Calu3 (cell line): Measurements from ENCODE around the gene TBC1D32. TPM values are rescaled to one million over a fixed set of nuclear protein-coding genes. Genes with fewer than 3 reads are reported as not detected.
"Not testable (repeated sequence)": the region's sequence is repeated elsewhere in the genome, so short reads cannot be mapped to it uniquely, and the experiment has no call there.

Experiments
- BruUV-seq: library from RNA; stranded (reverse); fragments of 400-500 nt; replicated peaks from 2 replicates; lab custom pipeline; 2021; lab: Mats Ljungman, UMichigan
- CTCF ChIA-PET: fragments of 300-600 bp; sonication (Branson Sonifier 250); formaldehyde crosslinking; loops from one replicate; lab custom pipeline; 2022; ENCODE audit warnings: antibody characterized with exemption; lab: Charles Lee
- DNase-seq: peaks from one replicate; pipeline ENCODE4 v3.0.0; 2022
- H3K27ac Mint-ChIP-seq: one replicate; pipeline ENCODE4 v1.8.0; 2022; ENCODE audit warnings: mixed read lengths; ENCODE audit not compliant: unreplicated experiment
- H3K27me3 Mint-ChIP-seq: one replicate; pipeline ENCODE4 v1.8.0; 2022; ENCODE audit warnings: mixed read lengths; ENCODE audit not compliant: unreplicated experiment
- H3K36me3 Mint-ChIP-seq: one replicate; pipeline ENCODE4 v1.8.0; 2022; ENCODE audit warnings: mild to moderate bottlenecking, moderate library complexity, mixed read lengths; ENCODE audit not compliant: insufficient read depth, unreplicated experiment
- H3K4me1 Mint-ChIP-seq: one replicate; pipeline ENCODE4 v1.8.0; 2022; ENCODE audit warnings: mild to moderate bottlenecking, low read depth, mixed read lengths; ENCODE audit not compliant: unreplicated experiment
- H3K4me3 Mint-ChIP-seq: one replicate; pipeline ENCODE4 v1.8.0; 2022; ENCODE audit warnings: mild to moderate bottlenecking, low read depth, moderate library complexity, mixed read lengths; ENCODE audit not compliant: unreplicated experiment
- H3K9me3 Mint-ChIP-seq: one replicate; pipeline ENCODE4 v1.8.0; 2022; ENCODE audit warnings: low read depth, mixed read lengths; ENCODE audit not compliant: unreplicated experiment
- intact Hi-C: fragments of 100-400 bp; cut with micrococcal nuclease; formaldehyde crosslinking; loops from one replicate; pipeline ENCODE4 v1.10.0; 2022; ENCODE audit not compliant: unreplicated experiment
- total RNA-seq: library from RNA; stranded (reverse); gene quantifications from 2 replicates; pipeline ENCODE4 v1.2.3, GENCODE V29; 2022
- TF ChIP-seq, protein P1 (sequence below): fragments of 200-600 bp; IDR thresholded peaks from one replicate; pipeline ENCODE4 v1.8.0; 2022; ENCODE audit warnings: antibody characterized with exemption; ENCODE audit not compliant: unreplicated experiment

The TBC1D32 gene
- total RNA-seq, 1 experiment from 2014 or later: 8.9 TPM

DNA sequence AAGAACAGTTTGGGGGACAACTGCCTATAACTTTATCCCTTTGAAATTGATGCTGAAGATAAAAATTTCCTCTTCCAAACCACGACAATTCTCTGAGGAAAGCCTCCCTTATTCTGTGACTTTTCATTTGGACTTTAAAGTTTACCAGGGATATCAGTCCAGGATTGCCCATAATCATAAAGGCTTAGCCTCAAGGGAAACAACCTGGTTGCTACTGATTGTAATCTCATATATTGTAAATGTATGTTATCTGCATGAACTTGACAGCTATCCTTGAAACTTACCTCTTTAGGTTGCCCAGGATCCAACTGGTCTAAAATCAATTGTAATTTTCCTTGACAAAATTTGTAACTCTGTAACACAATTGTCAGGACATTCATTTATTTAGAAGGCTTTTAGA is 23.8 kb downstream of the TBC1D32 start:
- Mint-ChIP-seq H3K36me3 (no peaks in the 10 kb centered on the region), H3K27ac (no peak overlapping the region), H3K4me1 (no peaks in the 10 kb centered on the region), H3K9me3 (no peaks in the 10 kb centered on the region), H3K4me3 (no peak overlapping the region), H3K27me3 (no peaks in the 10 kb centered on the region)
- TF ChIP-seq, protein P1, sequence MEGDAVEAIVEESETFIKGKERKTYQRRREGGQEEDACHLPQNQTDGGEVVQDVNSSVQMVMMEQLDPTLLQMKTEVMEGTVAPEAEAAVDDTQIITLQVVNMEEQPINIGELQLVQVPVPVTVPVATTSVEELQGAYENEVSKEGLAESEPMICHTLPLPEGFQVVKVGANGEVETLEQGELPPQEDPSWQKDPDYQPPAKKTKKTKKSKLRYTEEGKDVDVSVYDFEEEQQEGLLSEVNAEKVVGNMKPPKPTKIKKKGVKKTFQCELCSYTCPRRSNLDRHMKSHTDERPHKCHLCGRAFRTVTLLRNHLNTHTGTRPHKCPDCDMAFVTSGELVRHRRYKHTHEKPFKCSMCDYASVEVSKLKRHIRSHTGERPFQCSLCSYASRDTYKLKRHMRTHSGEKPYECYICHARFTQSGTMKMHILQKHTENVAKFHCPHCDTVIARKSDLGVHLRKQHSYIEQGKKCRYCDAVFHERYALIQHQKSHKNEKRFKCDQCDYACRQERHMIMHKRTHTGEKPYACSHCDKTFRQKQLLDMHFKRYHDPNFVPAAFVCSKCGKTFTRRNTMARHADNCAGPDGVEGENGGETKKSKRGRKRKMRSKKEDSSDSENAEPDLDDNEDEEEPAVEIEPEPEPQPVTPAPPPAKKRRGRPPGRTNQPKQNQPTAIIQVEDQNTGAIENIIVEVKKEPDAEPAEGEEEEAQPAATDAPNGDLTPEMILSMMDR: no peak
- no peak for DNase-seq
- intact Hi-C loops: no loop called here
- no TSS peak for BruUV-seq
- CTCF ChIA-PET: no interaction called here

DNA sequence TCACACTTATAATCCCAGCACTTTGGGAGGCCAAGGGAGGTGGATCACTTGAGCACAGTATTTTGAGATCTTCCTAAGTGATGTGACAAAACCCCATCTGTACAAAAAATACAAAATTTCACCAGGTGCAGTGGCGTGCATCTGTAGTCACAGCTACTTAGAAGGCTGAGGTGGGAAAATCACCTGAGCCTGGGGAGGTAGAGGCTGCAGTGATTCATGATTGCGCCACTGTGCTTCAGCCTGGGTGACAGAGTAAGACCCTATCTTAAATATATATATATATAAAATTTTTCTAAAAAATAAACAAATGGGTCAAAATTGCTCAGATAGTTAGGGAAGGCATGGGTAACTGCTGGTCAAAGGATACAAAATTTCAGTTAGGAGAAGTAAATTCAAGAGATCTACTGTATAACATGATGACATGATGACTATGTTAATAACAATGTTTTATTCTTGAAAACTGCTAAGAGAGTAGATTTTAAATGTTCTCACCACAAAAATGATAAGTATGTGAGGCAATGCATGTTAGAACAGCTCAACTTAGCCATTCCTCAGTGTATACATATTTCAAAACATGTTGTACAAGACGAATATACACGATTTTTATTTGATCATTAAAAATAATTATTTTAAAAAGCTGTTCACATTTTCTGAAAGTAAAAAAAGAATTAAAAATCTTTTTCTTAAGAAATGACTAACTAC is 24.4 kb downstream of the TBC1D32 start:
- Mint-ChIP-seq H3K27ac (no peak overlapping the region), H3K36me3 (no peaks in the 10 kb centered on the region), H3K27me3 (no peaks in the 10 kb centered on the region), H3K4me1 (no peaks in the 10 kb centered on the region), H3K4me3 (no peak overlapping the region), H3K9me3 (no peaks in the 10 kb centered on the region)
- no peak for DNase-seq
- TF ChIP-seq, protein P1: no peak
- intact Hi-C loops: no loop called here
- CTCF ChIA-PET: no interaction called here
- BruUV-seq: no TSS peak

DNA sequence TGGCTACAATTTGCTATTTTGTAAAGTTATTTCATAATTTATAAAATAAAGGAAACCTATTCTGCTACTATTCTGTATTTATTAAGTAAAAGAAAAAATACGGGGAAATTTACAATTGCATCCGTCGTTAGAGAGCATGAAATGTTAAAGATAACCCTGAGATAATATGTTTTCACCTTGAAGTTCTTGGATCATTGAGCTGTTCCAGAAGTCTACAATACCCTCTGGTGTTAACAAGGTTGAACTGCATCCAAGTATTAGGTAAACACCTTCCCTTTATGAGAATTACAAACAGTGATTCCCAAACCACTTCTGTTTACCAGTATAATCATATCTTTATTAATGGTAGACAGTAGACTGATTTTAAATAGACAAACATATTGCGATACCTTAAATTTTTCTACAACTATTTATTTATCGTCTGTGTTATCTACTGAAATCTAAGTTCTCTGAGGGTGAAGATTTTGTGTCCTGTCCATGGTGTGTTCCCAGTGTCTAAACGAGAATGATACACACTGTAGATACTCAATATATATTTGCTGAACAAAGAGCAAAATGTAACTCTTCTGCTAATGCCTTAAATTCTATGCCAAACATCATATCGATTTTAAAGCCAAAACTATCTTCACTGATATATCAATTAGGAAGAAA is 28.2 kb downstream of the TBC1D32 start:
- CTCF ChIA-PET: interaction anchor here (0.9 to 1.5 kb wide), 2 partner anchors 95 to 250 kb away, joined by 5 to 7 read pairs; no protein-coding TSS in a partner anchor
- Mint-ChIP-seq H3K36me3 (no peaks in the 10 kb centered on the region), H3K9me3 (no peaks in the 10 kb centered on the region), H3K27me3 (no peaks in the 10 kb centered on the region), H3K4me1 (no peaks in the 10 kb centered on the region), H3K4me3 (no peak overlapping the region), H3K27ac (no peak overlapping the region)
- DNase-seq: peak; percentile 2
- TF ChIP-seq, protein P1: peak; percentile 35
- intact Hi-C loops: loop anchor here (1.0 kb wide), 1 partner anchor 251 kb away; no protein-coding TSS in a partner anchor
- no TSS peak for BruUV-seq

DNA sequence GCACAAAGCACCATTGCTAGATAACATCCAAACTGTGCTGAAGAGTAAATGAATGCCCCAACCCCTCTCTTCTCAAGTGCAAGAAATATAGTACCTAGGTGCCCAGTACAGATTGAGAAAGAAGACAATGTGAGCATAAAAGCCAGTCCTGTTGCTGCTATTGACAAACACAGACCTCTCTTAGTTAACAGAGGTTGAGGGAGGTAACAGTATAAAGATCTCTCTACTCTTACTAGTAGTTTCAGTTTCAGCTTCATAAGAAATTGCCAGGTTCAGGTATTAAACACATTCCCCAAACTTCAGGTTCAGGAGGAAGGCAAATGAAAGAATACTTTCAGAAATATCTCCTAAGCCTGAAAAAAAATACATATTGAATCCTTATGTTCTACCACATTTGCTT is 31.4 kb downstream of the TBC1D32 start:
- H3K4me1 Mint-ChIP-seq: no peaks in the 10 kb centered on the region
- no peak overlapping the region for H3K4me3 Mint-ChIP-seq
- BruUV-seq: no TSS peak
- DNase-seq: no peak
- TF ChIP-seq, protein P1: no peak
- no peaks in the 10 kb centered on the region for H3K36me3 Mint-ChIP-seq
- no peaks in the 10 kb centered on the region for H3K27me3 Mint-ChIP-seq
- no peak overlapping the region for H3K27ac Mint-ChIP-seq
- CTCF ChIA-PET: interaction anchor here (0.7 to 0.8 kb wide), 2 partner anchors 248 to 574 kb away, joined by 3 read pairs; no protein-coding TSS in a partner anchor
- no peaks in the 10 kb centered on the region for H3K9me3 Mint-ChIP-seq
- intact Hi-C loops: no loop called here

DNA sequence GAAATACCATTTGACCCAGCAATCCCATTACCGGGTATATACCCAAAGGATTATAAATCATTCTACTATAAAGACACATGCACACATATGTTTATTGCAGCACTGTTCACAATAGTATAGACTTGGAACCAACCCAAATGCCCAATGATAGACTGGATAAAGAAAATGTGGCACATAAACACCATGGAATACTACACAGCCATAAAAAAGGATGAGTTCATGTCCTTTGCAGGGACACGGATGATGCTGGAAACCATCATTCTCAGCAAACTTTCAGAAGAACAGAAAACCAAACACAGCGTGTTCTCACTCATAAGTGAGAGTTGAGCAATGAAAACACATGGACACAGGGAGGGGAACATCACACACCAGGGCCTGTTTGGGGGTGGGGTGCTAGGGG is 33.1 kb downstream of the TBC1D32 start:
- CTCF ChIA-PET, H3K36me3 Mint-ChIP-seq, DNase-seq, intact Hi-C loops, H3K4me1 Mint-ChIP-seq, H3K9me3 Mint-ChIP-seq, H3K4me3 Mint-ChIP-seq, H3K27ac Mint-ChIP-seq, BruUV-seq, H3K27me3 Mint-ChIP-seq: not testable (repeated sequence)
